ENCODE data around the gene DAB1.
A peak's percentile ranks its signal among the peaks of the same experiment; 100 is the strongest.

Gene DAB1

DNA sequence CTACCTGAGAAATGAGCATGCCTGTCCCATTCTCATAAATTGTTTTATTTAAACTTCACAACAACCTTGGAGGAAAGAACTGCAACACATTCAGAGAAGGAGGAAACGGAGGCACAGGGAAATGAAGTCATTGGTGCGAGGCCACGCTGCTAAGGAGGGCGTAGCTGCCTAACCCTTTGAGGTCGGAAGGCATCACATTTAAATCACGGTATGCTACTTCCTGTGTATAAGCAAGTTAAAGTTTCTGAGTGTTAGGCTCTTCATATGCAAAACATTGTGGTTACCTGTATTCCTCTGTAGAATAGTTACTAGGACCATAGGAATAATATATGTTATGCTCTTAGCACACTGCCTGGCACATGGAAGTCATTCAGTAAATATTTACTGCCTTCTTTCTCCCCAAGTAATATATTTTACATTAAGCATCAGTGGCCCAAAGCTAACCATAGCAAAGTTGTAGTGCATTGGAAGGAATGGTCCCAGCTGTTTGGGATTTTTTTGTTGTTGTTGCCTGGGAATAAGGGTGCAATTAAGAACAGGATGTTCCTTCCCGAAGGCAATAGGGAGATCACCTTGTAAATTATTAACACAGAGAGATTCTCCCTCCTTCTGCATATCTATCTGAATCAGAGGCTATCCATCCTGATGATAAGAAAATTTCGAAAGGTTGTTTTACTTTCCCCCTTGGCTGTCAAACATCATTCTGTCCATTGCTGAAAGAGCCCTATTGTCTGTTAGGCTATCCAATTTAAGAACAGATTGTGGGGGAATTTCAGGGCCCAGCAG is 265.8 kb downstream of the DAB1 start:
- H3K9me2 ChIP-seq (replicated peaks; ENCODE audit: control insufficient read depth, low read length), result no peaks in the 10 kb centered on the region
- TF ChIP-seq, protein P1, sequence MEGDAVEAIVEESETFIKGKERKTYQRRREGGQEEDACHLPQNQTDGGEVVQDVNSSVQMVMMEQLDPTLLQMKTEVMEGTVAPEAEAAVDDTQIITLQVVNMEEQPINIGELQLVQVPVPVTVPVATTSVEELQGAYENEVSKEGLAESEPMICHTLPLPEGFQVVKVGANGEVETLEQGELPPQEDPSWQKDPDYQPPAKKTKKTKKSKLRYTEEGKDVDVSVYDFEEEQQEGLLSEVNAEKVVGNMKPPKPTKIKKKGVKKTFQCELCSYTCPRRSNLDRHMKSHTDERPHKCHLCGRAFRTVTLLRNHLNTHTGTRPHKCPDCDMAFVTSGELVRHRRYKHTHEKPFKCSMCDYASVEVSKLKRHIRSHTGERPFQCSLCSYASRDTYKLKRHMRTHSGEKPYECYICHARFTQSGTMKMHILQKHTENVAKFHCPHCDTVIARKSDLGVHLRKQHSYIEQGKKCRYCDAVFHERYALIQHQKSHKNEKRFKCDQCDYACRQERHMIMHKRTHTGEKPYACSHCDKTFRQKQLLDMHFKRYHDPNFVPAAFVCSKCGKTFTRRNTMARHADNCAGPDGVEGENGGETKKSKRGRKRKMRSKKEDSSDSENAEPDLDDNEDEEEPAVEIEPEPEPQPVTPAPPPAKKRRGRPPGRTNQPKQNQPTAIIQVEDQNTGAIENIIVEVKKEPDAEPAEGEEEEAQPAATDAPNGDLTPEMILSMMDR (IDR thresholded peaks at IDR 0.05; ENCODE audit: low read depth, low read length, poor library complexity, severe bottlenecking), result no peak
- TF ChIP-seq EZH2phosphoT487 (IDR thresholded peaks at IDR 0.05; ENCODE audit: borderline replicate concordance, low read length), result no peak
- H3F3A ChIP-seq (ENCODE audit: control insufficient read depth, insufficient read depth), result no peaks in the 10 kb centered on the region
- H4K20me1 ChIP-seq (ENCODE audit: control insufficient read depth, insufficient read depth, low read depth, low read length), result no peaks in the 10 kb centered on the region
- no peaks in the 10 kb centered on the region for H3K79me2 ChIP-seq (ENCODE audit: control insufficient read depth, low read length)
- H3K27me3 ChIP-seq (ENCODE audit: control insufficient read depth, low read length), result no peaks in the 10 kb centered on the region
- H3K36me3 ChIP-seq (ENCODE audit: control insufficient read depth, low read length), result no peaks in the 10 kb centered on the region
- peaks cover 10% of the 10 kb centered on the region for H3K4me1 ChIP-seq (ENCODE audit: control insufficient read depth, low read length)
- H3K4me3 ChIP-seq (ENCODE audit: low read length), result no peak overlapping the region
- peak overlapping the region; percentile 30 for H3K4me2 ChIP-seq (ENCODE audit: low read length)
- no peaks in the 10 kb centered on the region for H3K9me3 ChIP-seq (ENCODE audit: control insufficient read depth, insufficient read depth, low read length)
- H3K27ac ChIP-seq (ENCODE audit: low read depth, low read length), result no peak overlapping the region

DNA sequence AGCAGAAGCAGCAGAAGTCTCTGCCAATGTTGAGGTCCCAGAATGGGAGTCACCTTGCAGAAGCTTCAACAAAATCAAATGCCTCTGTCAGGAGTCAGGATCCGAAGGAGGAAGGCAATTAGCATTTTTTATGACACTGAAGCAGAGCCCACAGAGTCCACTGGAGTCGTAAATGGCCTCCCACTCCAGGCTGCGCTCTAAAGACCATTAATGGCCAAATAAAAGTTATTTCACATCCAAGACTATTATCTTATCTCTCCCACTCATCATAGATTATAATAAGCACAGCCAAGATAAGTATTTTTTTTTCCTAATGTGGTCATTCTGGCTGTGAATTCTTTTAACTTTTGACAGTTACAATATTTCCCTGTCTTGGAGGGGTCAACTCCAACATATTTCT is 267.0 kb downstream of the DAB1 start:
- Histone ChIP-seq H4K20me1 (ENCODE audit: control insufficient read depth, insufficient read depth, low read depth, low read length) (no peaks in the 10 kb centered on the region), H3K4me1 (ENCODE audit: control insufficient read depth, low read length) (peaks cover 10% of the 10 kb centered on the region), H3K27me3 (ENCODE audit: control insufficient read depth, low read length) (no peaks in the 10 kb centered on the region), H3K79me2 (ENCODE audit: control insufficient read depth, low read length) (no peaks in the 10 kb centered on the region), H3F3A (ENCODE audit: control insufficient read depth, insufficient read depth) (no peaks in the 10 kb centered on the region), H3K9me2 (replicated peaks; ENCODE audit: control insufficient read depth, low read length) (no peaks in the 10 kb centered on the region), H3K4me2 (ENCODE audit: low read length) (no peak overlapping the region), H3K27ac (ENCODE audit: low read depth, low read length) (no peak overlapping the region), H3K9me3 (ENCODE audit: control insufficient read depth, insufficient read depth, low read length) (no peaks in the 10 kb centered on the region), H3K36me3 (ENCODE audit: control insufficient read depth, low read length) (no peaks in the 10 kb centered on the region), H3K4me3 (ENCODE audit: low read length) (no peak overlapping the region)
- TF ChIP-seq EZH2phosphoT487 (IDR thresholded peaks at IDR 0.05; ENCODE audit: borderline replicate concordance, low read length), result no peak
- TF ChIP-seq, protein P1 (IDR thresholded peaks at IDR 0.05; ENCODE audit: low read depth, low read length, poor library complexity, severe bottlenecking), result no peak

DNA sequence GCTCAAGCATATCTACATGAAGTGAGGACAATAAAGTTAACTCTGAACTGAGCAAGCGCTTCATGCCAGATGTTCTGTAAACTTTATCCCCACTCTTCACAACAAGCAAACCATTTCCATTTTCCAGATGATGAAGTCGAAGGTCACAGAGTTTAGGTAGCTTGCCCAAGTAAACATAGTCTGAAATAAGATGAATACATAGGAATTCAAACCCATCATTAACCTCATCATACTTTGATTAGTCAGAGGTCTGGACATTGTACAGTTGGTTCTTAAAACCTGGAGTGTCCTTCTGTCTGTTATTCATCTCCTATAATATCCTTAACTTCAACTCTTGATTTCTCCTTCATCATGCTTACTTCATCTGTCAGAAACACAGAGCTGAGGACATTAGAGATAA is 277.8 kb downstream of the DAB1 start:
- Histone ChIP-seq H3K4me2 (ENCODE audit: low read length) (no peak overlapping the region), H3K9me2 (replicated peaks; ENCODE audit: control insufficient read depth, low read length) (no peaks in the 10 kb centered on the region)

More for the DNA sequence above, 277.8 kb downstream of the DAB1 start:
- Histone ChIP-seq H4K20me1 (ENCODE audit: control insufficient read depth, insufficient read depth, low read depth, low read length) (no peaks in the 10 kb centered on the region), H3K79me2 (ENCODE audit: control insufficient read depth, low read length) (no peaks in the 10 kb centered on the region), H3K36me3 (ENCODE audit: control insufficient read depth, low read length) (no peaks in the 10 kb centered on the region), H3F3A (ENCODE audit: control insufficient read depth, insufficient read depth) (no peaks in the 10 kb centered on the region), H3K27ac (ENCODE audit: low read depth, low read length) (no peak overlapping the region), H3K27me3 (ENCODE audit: control insufficient read depth, low read length) (no peaks in the 10 kb centered on the region), H3K9me3 (ENCODE audit: control insufficient read depth, insufficient read depth, low read length) (no peaks in the 10 kb centered on the region), H3K4me3 (ENCODE audit: low read length) (no peak overlapping the region), H3K4me1 (ENCODE audit: control insufficient read depth, low read length) (no peaks in the 10 kb centered on the region)
- TF ChIP-seq, protein P1 (IDR thresholded peaks at IDR 0.05; ENCODE audit: low read depth, low read length, poor library complexity, severe bottlenecking), result no peak
- no peak for TF ChIP-seq EZH2phosphoT487 (IDR thresholded peaks at IDR 0.05; ENCODE audit: borderline replicate concordance, low read length)

Data from DOHH2 (cell line).